ENCODE data around the gene PFKFB3.
"Not testable (repeated sequence)": the region's sequence is repeated elsewhere in the genome, so short reads cannot be mapped to it uniquely, and the experiment has no call there.

Gene PFKFB3

GRCh38 chr10:6233725-6234277 is 31.1 kb downstream of the PFKFB3 start:
- no peak for DNase-seq (ENCODE audit: low read depth)
- TF ChIP-seq CTCF (IDR thresholded peaks at IDR 0.05; ENCODE audit: low read length, missing control alignments), result no peak
- H3K4me3 ChIP-seq (replicated peaks; ENCODE audit: low read depth, low read length), result no peak overlapping the region

GRCh38 chr10:6234371-6234770 is 31.6 kb downstream of the PFKFB3 start:
- DNase-seq (ENCODE audit: low read depth), result no peak
- no peak for TF ChIP-seq CTCF (IDR thresholded peaks at IDR 0.05; ENCODE audit: low read length, missing control alignments)
- H3K4me3 ChIP-seq (replicated peaks; ENCODE audit: low read depth, low read length), result no peak overlapping the region

- no peak for DNase-seq (ENCODE audit: low read depth)
- no peak overlapping the region for H3K4me3 ChIP-seq (replicated peaks; ENCODE audit: low read depth, low read length)
- TF ChIP-seq CTCF (IDR thresholded peaks at IDR 0.05; ENCODE audit: low read length, missing control alignments), result no peak
Observed at GRCh38 chr10:6236349-6237198, 33.8 kb downstream of the PFKFB3 start.

- no peak for TF ChIP-seq CTCF (IDR thresholded peaks at IDR 0.05; ENCODE audit: low read length, missing control alignments)
- no peak overlapping the region for H3K4me3 ChIP-seq (replicated peaks; ENCODE audit: low read depth, low read length)
- no peak for DNase-seq (ENCODE audit: low read depth)
Observed at GRCh38 chr10:6237199-6237530, 34.4 kb downstream of the PFKFB3 start.

GRCh38 chr10:6238587-6239212 is 36.0 kb downstream of the PFKFB3 start:
- not testable (repeated sequence) for H3K4me3 ChIP-seq (replicated peaks; ENCODE audit: low read depth, low read length); DNase-seq (ENCODE audit: low read depth)

- no peak for TF ChIP-seq CTCF (IDR thresholded peaks at IDR 0.05; ENCODE audit: low read length, missing control alignments)
- DNase-seq (ENCODE audit: low read depth), result peak; percentile 98
- H3K4me3 ChIP-seq (replicated peaks; ENCODE audit: low read depth, low read length), result no peak overlapping the region
Observed at GRCh38 chr10:6239213-6239991, 36.7 kb downstream of the PFKFB3 start.

- H3K4me3 ChIP-seq (replicated peaks; ENCODE audit: low read depth, low read length), result no peak overlapping the region
- no peak for DNase-seq (ENCODE audit: low read depth)
Observed at GRCh38 chr10:6240254-6240653, 37.5 kb downstream of the PFKFB3 start.

More at GRCh38 chr10:6240254-6240653, 37.5 kb downstream of the PFKFB3 start:
- no peak for TF ChIP-seq CTCF (IDR thresholded peaks at IDR 0.05; ENCODE audit: low read length, missing control alignments)
